ENCODE measurements around the gene IFT43. TPM values are rescaled to one million over a fixed set of nuclear protein-coding genes. Genes with fewer than 3 reads are reported as not detected.

IFT43 gene
- total RNA-seq, 2 experiments from 2014 or later, result 9.8 to 10.8 TPM

DNA sequence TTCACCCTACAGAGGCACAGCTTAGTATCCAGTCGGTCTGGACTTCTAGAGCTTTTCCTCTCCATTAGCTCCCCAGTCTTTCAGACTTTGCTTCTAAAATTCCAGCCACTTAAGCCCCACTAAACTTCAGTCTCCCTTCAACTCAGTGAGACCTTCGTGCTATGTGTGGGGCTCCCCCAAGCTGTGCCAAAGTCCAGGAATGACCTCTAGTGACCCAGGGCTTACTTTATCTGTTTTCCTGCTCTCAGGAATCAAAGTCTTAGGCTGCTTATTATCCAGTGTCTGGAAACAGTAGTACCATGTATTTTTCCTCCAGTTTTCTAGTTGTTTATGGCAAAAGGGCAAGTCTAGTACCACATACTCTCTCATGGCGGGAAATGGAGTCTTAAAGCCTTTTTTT, 77.8 kb downstream of the IFT43 start:
- no peaks in the 10 kb centered on the region for H3K9me3 Mint-ChIP-seq

GRCh38 chr14:76065519-76065918, 80.0 kb downstream of the IFT43 start:
- Mint-ChIP-seq H3K9me3 (no peaks in the 10 kb centered on the region), H3K27me3 (ENCODE audit: low read depth) (no peaks in the 10 kb centered on the region), H3K4me1 (ENCODE audit: low read depth) (no peaks in the 10 kb centered on the region), H3K36me3 (ENCODE audit: low read depth) (peaks cover 32% of the 10 kb centered on the region), H3K27ac (no peak overlapping the region), H3K4me3 (no peak overlapping the region)
- no peak for DNase-seq
- intact Hi-C loops (cut with micrococcal nuclease), result no loop called here
- CTCF ChIA-PET, result interaction anchor here (0.5 kb wide), 1 partner anchor 408 kb away, joined by 3 read pairs; no protein-coding TSS in a partner anchor

More for the DNA sequence above, 77.8 kb downstream of the IFT43 start:
- no peak overlapping the region for H3K4me3 Mint-ChIP-seq
- H3K4me1 Mint-ChIP-seq (ENCODE audit: low read depth), result no peaks in the 10 kb centered on the region
- intact Hi-C loops (cut with micrococcal nuclease), result no loop called here
- CTCF ChIA-PET, result interaction anchor here (0.7 to 1.4 kb wide), 2 partner anchors 46 to 290 kb away, joined by 3 to 4 read pairs; no protein-coding TSS in a partner anchor
- no peak overlapping the region for H3K27ac Mint-ChIP-seq
- H3K36me3 Mint-ChIP-seq (ENCODE audit: low read depth), result peaks cover 32% of the 10 kb centered on the region
- no peaks in the 10 kb centered on the region for H3K27me3 Mint-ChIP-seq (ENCODE audit: low read depth)
- no peak for DNase-seq

DNA sequence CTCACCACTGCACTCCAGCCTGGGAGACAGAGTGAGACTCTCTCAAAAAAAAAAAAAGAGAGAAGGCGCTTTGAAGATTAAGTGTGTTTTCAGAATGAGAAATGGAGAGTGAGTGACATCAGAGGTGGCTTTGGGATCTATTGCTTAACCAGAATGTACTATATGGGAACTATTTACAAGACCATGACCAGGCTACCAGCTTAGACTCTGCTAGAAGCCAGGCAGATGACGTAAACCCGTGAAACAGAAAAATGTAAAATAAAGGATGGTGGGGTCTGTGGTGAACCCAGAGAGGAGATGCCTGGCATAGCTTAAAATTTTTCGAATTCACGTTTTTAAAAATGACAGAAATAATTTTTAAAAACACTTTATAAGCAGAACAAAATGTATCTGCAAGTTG, 82.0 kb downstream of the IFT43 start:
- Mint-ChIP-seq H3K27ac (no peak overlapping the region), H3K4me1 (ENCODE audit: low read depth) (no peaks in the 10 kb centered on the region), H3K4me3 (no peak overlapping the region), H3K36me3 (ENCODE audit: low read depth) (peaks cover 26% of the 10 kb centered on the region), H3K27me3 (ENCODE audit: low read depth) (no peaks in the 10 kb centered on the region), H3K9me3 (no peaks in the 10 kb centered on the region)
- CTCF ChIA-PET, result interaction anchor here (0.6 kb wide), 1 partner anchor 317 kb away, joined by 4 read pairs; no protein-coding TSS in a partner anchor
- no peak for DNase-seq
- intact Hi-C loops (cut with micrococcal nuclease), result no loop called here

- intact Hi-C loops (cut with micrococcal nuclease), result no loop called here
- Mint-ChIP-seq H3K4me3 (no peak overlapping the region), H3K27ac (no peak overlapping the region), H3K36me3 (ENCODE audit: low read depth) (no peaks in the 10 kb centered on the region), H3K4me1 (ENCODE audit: low read depth) (no peaks in the 10 kb centered on the region), H3K27me3 (ENCODE audit: low read depth) (no peaks in the 10 kb centered on the region), H3K9me3 (no peaks in the 10 kb centered on the region)
- CTCF ChIA-PET, result interaction anchor here (0.6 kb wide), 2 partner anchors 23 to 44 kb away, joined by 3 read pairs; no protein-coding TSS in a partner anchor
- no peak for DNase-seq
Observed at GRCh38 chr14:76073717-76074116, 88.2 kb downstream of the IFT43 start.

- Mint-ChIP-seq H3K9me3 (no peaks in the 10 kb centered on the region), H3K4me3 (no peak overlapping the region), H3K27me3 (ENCODE audit: low read depth) (no peaks in the 10 kb centered on the region), H3K36me3 (ENCODE audit: low read depth) (no peaks in the 10 kb centered on the region), H3K4me1 (ENCODE audit: low read depth) (no peaks in the 10 kb centered on the region), H3K27ac (no peak overlapping the region)
- DNase-seq, result no peak
- intact Hi-C loops (cut with micrococcal nuclease), result no loop called here
- CTCF ChIA-PET, result interaction anchor here (1.3 kb wide), 1 partner anchor 275 kb away, joined by 3 read pairs; no protein-coding TSS in a partner anchor
Observed at GRCh38 chr14:76077340-76077739, 91.8 kb downstream of the IFT43 start.

GRCh38 chr14:76078501-76078900, 92.9 kb downstream of the IFT43 start:
- Mint-ChIP-seq H3K4me1 (ENCODE audit: low read depth) (no peaks in the 10 kb centered on the region), H3K27ac (no peak overlapping the region), H3K27me3 (ENCODE audit: low read depth) (no peaks in the 10 kb centered on the region), H3K9me3 (no peaks in the 10 kb centered on the region), H3K4me3 (no peak overlapping the region), H3K36me3 (ENCODE audit: low read depth) (no peaks in the 10 kb centered on the region)
- CTCF ChIA-PET, result no interaction called here
- intact Hi-C loops (cut with micrococcal nuclease), result no loop called here
- no peak for DNase-seq

DNA sequence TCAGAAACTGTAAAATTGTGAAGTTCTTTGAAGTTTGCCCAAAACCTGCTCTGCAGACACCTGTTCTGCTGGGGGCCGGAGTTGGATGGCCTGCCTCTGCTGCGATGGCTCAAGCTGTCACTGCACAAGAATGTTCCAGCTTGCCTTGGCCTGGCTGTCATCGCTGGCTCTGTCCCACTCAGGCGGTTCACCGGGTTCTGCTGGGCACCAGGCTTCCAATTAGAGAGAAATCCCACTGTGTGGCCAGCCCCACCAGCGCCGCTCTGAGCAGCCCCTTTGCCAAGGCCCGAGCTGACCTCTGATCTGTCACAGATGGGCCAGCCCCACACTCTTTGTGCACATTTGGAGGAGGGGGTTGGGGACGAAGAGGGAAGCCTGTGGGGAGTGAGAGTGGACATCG, 94.5 kb downstream of the IFT43 start:
- CTCF ChIA-PET, result no interaction called here
- H3K36me3 Mint-ChIP-seq (ENCODE audit: low read depth), result no peaks in the 10 kb centered on the region
- H3K4me3 Mint-ChIP-seq, result no peak overlapping the region
- no peaks in the 10 kb centered on the region for H3K27me3 Mint-ChIP-seq (ENCODE audit: low read depth)
- H3K4me1 Mint-ChIP-seq (ENCODE audit: low read depth), result no peaks in the 10 kb centered on the region
- no peaks in the 10 kb centered on the region for H3K9me3 Mint-ChIP-seq
- no peak for DNase-seq
- H3K27ac Mint-ChIP-seq, result no peak overlapping the region
- intact Hi-C loops (cut with micrococcal nuclease), result no loop called here

- no peak overlapping the region for H3K27ac Mint-ChIP-seq
- no peak for DNase-seq
- no peaks in the 10 kb centered on the region for H3K4me1 Mint-ChIP-seq (ENCODE audit: low read depth)
- H3K4me3 Mint-ChIP-seq, result no peak overlapping the region
- no peaks in the 10 kb centered on the region for H3K36me3 Mint-ChIP-seq (ENCODE audit: low read depth)
- CTCF ChIA-PET, result no interaction called here
- intact Hi-C loops (cut with micrococcal nuclease), result no loop called here
- H3K9me3 Mint-ChIP-seq, result no peaks in the 10 kb centered on the region
- H3K27me3 Mint-ChIP-seq (ENCODE audit: low read depth), result no peaks in the 10 kb centered on the region
Observed at GRCh38 chr14:76080471-76080870, 94.9 kb downstream of the IFT43 start.

- intact Hi-C loops (cut with micrococcal nuclease), result no loop called here
- no peak overlapping the region for H3K27ac Mint-ChIP-seq
- H3K4me3 Mint-ChIP-seq, result no peak overlapping the region
- H3K9me3 Mint-ChIP-seq, result no peaks in the 10 kb centered on the region
- CTCF ChIA-PET, result no interaction called here
- H3K4me1 Mint-ChIP-seq (ENCODE audit: low read depth), result no peaks in the 10 kb centered on the region
- no peaks in the 10 kb centered on the region for H3K36me3 Mint-ChIP-seq (ENCODE audit: low read depth)
- DNase-seq, result no peak
- H3K27me3 Mint-ChIP-seq (ENCODE audit: low read depth), result no peaks in the 10 kb centered on the region
Observed at GRCh38 chr14:76081642-76082041, 96.1 kb downstream of the IFT43 start.

- Mint-ChIP-seq H3K9me3 (no peaks in the 10 kb centered on the region), H3K4me3 (no peak overlapping the region), H3K4me1 (ENCODE audit: low read depth) (no peaks in the 10 kb centered on the region), H3K36me3 (ENCODE audit: low read depth) (no peaks in the 10 kb centered on the region), H3K27me3 (ENCODE audit: low read depth) (no peaks in the 10 kb centered on the region), H3K27ac (no peak overlapping the region)
- DNase-seq, result no peak
- CTCF ChIA-PET, result interaction anchor here (1.1 kb wide), 1 partner anchor 372 kb away, joined by 3 read pairs; no protein-coding TSS in a partner anchor
- intact Hi-C loops (cut with micrococcal nuclease), result no loop called here
Observed at GRCh38 chr14:76083796-76084765, 98.5 kb downstream of the IFT43 start.

DNA sequence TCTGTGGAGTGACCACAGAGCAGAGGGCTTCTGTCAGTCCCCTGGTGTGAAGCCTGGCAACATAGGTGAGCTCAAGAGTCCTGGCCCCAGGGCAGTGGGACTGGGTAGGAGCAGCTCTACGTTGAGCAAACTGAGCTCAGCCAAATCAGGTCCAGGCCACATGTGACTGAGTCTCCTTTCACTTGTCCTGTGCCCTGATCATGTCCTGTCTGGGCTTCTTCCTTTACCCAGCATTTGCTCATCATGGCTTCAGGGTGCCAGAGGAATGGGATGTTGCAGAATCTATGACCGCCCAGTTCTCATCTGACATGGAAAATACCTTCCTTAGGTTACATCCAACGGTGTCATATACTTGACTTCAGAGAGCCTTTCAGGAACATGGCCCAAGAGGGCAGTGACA, 99.8 kb downstream of the IFT43 start:
- Mint-ChIP-seq H3K27ac (no peak overlapping the region), H3K4me3 (no peak overlapping the region), H3K9me3 (no peaks in the 10 kb centered on the region), H3K36me3 (ENCODE audit: low read depth) (no peaks in the 10 kb centered on the region), H3K27me3 (ENCODE audit: low read depth) (no peaks in the 10 kb centered on the region), H3K4me1 (ENCODE audit: low read depth) (no peaks in the 10 kb centered on the region)
- intact Hi-C loops (cut with micrococcal nuclease), result no loop called here
- CTCF ChIA-PET, result interaction anchor here (1.7 kb wide), 1 partner anchor 35 kb away, joined by 4 read pairs; no protein-coding TSS in a partner anchor
- DNase-seq, result no peak

DNA sequence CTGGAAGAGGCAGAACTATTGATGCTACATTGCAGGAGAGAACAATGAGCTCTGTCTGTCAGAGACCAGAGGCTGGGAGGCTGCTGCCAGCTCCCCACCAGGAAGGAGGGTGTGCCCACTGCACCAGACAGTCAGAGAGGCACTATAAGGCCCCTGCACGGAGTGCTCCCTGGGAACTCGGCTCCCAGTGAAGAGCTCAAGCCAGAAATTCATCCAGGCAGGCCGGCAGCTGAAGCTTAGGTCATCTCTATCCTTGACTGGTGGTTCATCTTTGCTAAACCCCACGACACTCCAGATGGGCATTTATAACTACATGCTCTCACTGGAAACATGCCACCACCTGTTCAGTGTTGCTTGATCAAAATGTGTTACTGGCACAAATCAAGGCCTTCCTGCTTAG, 101.1 kb downstream of the IFT43 start:
- H3K9me3 Mint-ChIP-seq, result no peaks in the 10 kb centered on the region
- no peak overlapping the region for H3K27ac Mint-ChIP-seq
- H3K4me3 Mint-ChIP-seq, result no peak overlapping the region
- intact Hi-C loops (cut with micrococcal nuclease), result no loop called here
- DNase-seq, result no peak
- H3K36me3 Mint-ChIP-seq (ENCODE audit: low read depth), result no peaks in the 10 kb centered on the region
- no peaks in the 10 kb centered on the region for H3K4me1 Mint-ChIP-seq (ENCODE audit: low read depth)
- no peaks in the 10 kb centered on the region for H3K27me3 Mint-ChIP-seq (ENCODE audit: low read depth)
- CTCF ChIA-PET, result interaction anchor here (1.7 kb wide), 1 partner anchor 36 kb away, joined by 4 read pairs; no protein-coding TSS in a partner anchor

DNA sequence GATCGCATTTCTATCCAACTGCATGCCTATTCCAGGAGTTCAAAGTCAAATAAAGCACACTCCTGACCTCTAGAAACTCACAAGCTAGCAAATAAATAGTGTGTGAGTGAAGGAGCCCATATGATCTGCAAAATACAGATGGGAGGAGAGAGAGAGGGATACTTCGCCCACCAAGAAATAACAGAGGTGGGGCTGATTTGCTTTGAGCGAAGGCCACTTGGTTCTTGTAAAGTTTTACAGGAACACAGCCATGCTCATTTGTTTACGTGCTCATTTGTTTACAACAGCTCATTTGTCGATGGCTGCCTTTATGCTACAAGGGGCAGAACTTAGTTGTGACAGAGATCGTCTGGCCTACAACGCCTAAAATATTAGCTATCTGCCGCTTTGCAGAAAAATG, 102.8 kb downstream of the IFT43 start:
- H3K9me3 Mint-ChIP-seq, result no peaks in the 10 kb centered on the region
- H3K4me3 Mint-ChIP-seq, result no peak overlapping the region
- CTCF ChIA-PET, result interaction anchor here (1.6 kb wide), 1 partner anchor 265 kb away, joined by 3 read pairs; no protein-coding TSS in a partner anchor
- no peaks in the 10 kb centered on the region for H3K27me3 Mint-ChIP-seq (ENCODE audit: low read depth)
- no peaks in the 10 kb centered on the region for H3K4me1 Mint-ChIP-seq (ENCODE audit: low read depth)
- H3K27ac Mint-ChIP-seq, result no peak overlapping the region
- intact Hi-C loops (cut with micrococcal nuclease), result no loop called here
- H3K36me3 Mint-ChIP-seq (ENCODE audit: low read depth), result no peaks in the 10 kb centered on the region
- DNase-seq, result no peak
